ENCODE measurements around the gene CARD9. TPM values are rescaled to one million over a fixed set of nuclear protein-coding genes. Genes with fewer than 3 reads are reported as not detected.

CARD9 gene
- total RNA-seq, 3 donors from 2014 or later (not counting 1 experiment from before 2014, with no cell fraction given): 1.6 to 4.2 (median 4.0) TPM

DNA sequence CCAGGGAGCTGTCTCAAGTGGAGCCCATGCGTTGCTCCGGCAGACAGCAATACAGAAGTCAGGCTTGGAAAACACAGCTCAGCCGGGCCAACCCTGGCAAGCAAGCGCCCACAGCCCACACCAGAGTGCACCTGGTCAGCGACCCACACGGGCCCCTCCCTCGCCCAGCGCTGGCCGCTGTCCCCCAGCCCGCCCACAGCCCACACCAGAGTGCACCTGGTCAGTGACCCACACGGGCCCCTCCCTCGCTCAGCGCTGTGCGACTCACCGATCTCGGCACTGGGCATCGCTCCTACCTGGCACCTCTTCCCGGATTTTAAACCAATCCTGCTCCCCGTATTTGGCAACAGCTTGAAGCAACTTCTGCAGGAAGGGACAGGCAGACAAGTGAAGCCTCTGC, 13.7 kb upstream of the CARD9 start:
- H3K36me3 Mint-ChIP-seq: peaks cover 13% of the 10 kb centered on the region
- 98% methylated on average over 19 of the region's 19 CpGs for WGBS (ENCODE audit: insufficient coverage)

DNA sequence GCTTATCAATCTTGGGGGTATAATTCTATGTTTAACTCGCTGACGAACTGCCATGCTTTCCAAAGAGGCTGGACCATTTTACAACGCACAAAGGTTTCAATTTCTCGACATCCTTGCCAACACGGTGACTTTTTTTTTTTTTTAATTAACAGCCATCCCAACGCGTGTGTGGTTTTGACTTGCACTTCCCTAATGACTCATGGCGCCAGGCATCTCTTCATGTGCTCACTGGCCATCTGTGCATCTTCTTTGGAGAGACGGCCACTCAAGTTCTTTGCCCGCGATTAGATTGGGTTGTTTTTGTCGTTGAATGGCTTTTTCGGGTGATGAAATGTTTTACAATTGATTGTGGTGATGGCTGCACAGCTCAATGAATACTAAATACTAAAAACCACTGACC, 12.5 kb upstream of the CARD9 start:
- DNase-seq: no peak
- Histone ChIP-seq H3K27me3 (ENCODE audit: control insufficient read depth, insufficient read depth, low read length) (no peaks in the 10 kb centered on the region), H3K4me1 (ENCODE audit: control insufficient read depth, insufficient read depth, low read length) (no peaks in the 10 kb centered on the region), H3K4me3 (ENCODE audit: low read length) (no peak overlapping the region), H3K9me3 (ENCODE audit: control insufficient read depth, insufficient read depth, low read length) (no peaks in the 10 kb centered on the region), H3K36me3 (ENCODE audit: control insufficient read depth, insufficient read depth, low read length) (peaks cover 42% of the 10 kb centered on the region), H3K27ac (ENCODE audit: low read length) (no peak overlapping the region)
- TF ChIP-seq, protein P1, sequence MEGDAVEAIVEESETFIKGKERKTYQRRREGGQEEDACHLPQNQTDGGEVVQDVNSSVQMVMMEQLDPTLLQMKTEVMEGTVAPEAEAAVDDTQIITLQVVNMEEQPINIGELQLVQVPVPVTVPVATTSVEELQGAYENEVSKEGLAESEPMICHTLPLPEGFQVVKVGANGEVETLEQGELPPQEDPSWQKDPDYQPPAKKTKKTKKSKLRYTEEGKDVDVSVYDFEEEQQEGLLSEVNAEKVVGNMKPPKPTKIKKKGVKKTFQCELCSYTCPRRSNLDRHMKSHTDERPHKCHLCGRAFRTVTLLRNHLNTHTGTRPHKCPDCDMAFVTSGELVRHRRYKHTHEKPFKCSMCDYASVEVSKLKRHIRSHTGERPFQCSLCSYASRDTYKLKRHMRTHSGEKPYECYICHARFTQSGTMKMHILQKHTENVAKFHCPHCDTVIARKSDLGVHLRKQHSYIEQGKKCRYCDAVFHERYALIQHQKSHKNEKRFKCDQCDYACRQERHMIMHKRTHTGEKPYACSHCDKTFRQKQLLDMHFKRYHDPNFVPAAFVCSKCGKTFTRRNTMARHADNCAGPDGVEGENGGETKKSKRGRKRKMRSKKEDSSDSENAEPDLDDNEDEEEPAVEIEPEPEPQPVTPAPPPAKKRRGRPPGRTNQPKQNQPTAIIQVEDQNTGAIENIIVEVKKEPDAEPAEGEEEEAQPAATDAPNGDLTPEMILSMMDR (IDR thresholded peaks at IDR 0.05): no peak
- peaks cover 13 to 16% of the 10 kb centered on the region in 2 donors for H3K4me1 Mint-ChIP-seq
- no peak overlapping the region for H3K4me3 Mint-ChIP-seq
- no peak overlapping the region for H3K27ac Mint-ChIP-seq
- H3K27me3 Mint-ChIP-seq (ENCODE audit: low read depth in 2 of 2): no peaks in the 10 kb centered on the region
- 82% methylated on average over 11 of the region's 13 CpGs for WGBS (ENCODE audit: insufficient coverage)
- intact Hi-C loops (cut with micrococcal nuclease): no loop called here
- no peak for ATAC-seq
- H3K36me3 Mint-ChIP-seq: peaks cover 13% of the 10 kb centered on the region
- no peaks in the 10 kb centered on the region for H3K9me3 Mint-ChIP-seq

More for the DNA sequence above, 13.7 kb upstream of the CARD9 start:
- H3K4me1 Mint-ChIP-seq: peaks cover 13 to 16% of the 10 kb centered on the region in 2 donors
- no peak overlapping the region for H3K27ac Mint-ChIP-seq
- no peak for DNase-seq
- H3K4me3 Mint-ChIP-seq: no peak overlapping the region
- no peaks in the 10 kb centered on the region for H3K27me3 Mint-ChIP-seq (ENCODE audit: low read depth in 2 of 2)
- Histone ChIP-seq H3K36me3 (ENCODE audit: control insufficient read depth, insufficient read depth, low read length) (peaks cover 40% of the 10 kb centered on the region), H3K9me3 (ENCODE audit: control insufficient read depth, insufficient read depth, low read length) (no peaks in the 10 kb centered on the region), H3K4me1 (ENCODE audit: control insufficient read depth, insufficient read depth, low read length) (no peaks in the 10 kb centered on the region), H3K27me3 (ENCODE audit: control insufficient read depth, insufficient read depth, low read length) (no peaks in the 10 kb centered on the region), H3K27ac (ENCODE audit: low read length) (no peak overlapping the region), H3K4me3 (ENCODE audit: low read length) (no peak overlapping the region)
- H3K9me3 Mint-ChIP-seq: no peaks in the 10 kb centered on the region
- ATAC-seq: no peak
- TF ChIP-seq, protein P1 (IDR thresholded peaks at IDR 0.05): no peak
- intact Hi-C loops (cut with micrococcal nuclease): no loop called here

DNA sequence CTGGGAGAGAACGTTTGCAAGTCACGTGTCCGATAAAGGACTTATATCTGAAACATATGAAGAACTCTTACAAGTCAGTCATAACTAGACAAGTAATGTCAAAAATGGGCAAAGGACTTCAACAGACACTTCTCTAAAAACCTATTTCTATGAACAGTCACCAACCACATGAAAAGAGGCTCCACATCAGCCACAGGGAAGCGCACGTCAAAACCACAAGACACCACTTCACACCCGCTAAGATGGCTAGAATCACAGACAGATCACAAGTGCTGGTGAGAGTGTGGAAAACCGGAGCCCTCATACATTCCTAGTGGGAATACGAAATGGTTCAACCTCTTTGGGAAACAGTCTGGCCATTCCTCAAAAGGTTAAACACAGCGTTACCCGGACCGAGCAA, 11.5 kb upstream of the CARD9 start:
- Mint-ChIP-seq H3K27ac (no peak overlapping the region), H3K36me3 (peaks cover 13% of the 10 kb centered on the region), H3K27me3 (ENCODE audit: low read depth in 2 of 2) (no peaks in the 10 kb centered on the region), H3K4me3 (no peak overlapping the region), H3K9me3 (no peaks in the 10 kb centered on the region), H3K4me1 (peaks cover 13 to 16% of the 10 kb centered on the region in 2 donors)
- Histone ChIP-seq H3K9me3 (ENCODE audit: control insufficient read depth, insufficient read depth, low read length) (no peaks in the 10 kb centered on the region), H3K36me3 (ENCODE audit: control insufficient read depth, insufficient read depth, low read length) (peaks cover 42% of the 10 kb centered on the region), H3K4me1 (ENCODE audit: control insufficient read depth, insufficient read depth, low read length) (no peaks in the 10 kb centered on the region), H3K27me3 (ENCODE audit: control insufficient read depth, insufficient read depth, low read length) (no peaks in the 10 kb centered on the region), H3K4me3 (ENCODE audit: low read length) (no peak overlapping the region), H3K27ac (ENCODE audit: low read length) (no peak overlapping the region)
- TF ChIP-seq, protein P1 (IDR thresholded peaks at IDR 0.05): no peak
- intact Hi-C loops (cut with micrococcal nuclease): no loop called here
- DNase-seq: peak in 1 of 2 donors; percentile 68
- WGBS (ENCODE audit: insufficient coverage): 62% methylated on average over 9 of the region's 11 CpGs
- ATAC-seq: peak in 2 of 3 donors; percentile 26 to 82

DNA sequence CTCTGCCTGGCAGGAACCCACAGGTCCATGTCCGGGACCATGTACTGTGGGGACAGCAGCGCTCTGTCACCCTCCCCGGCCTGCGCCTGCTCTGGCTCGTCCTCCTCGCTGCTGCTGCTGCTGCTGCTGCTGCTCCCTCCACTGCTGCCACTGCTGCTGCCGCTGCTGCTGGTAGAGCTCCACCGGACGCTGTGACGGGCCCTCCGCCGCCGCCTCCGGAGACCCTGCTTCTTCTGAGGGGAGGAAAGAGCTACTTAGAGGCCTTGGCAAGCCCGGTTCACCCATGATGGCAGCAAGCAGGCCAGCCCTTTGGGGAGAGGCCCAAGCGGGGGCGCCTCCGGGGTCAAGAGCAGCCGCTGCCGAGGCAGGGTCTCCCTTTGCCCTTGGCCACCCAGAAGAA, 10.0 kb upstream of the CARD9 start:
- Histone ChIP-seq H3K27me3 (ENCODE audit: control insufficient read depth, insufficient read depth, low read length) (no peaks in the 10 kb centered on the region), H3K4me3 (ENCODE audit: low read length) (no peak overlapping the region), H3K9me3 (ENCODE audit: control insufficient read depth, insufficient read depth, low read length) (no peaks in the 10 kb centered on the region), H3K27ac (ENCODE audit: low read length) (no peak overlapping the region), H3K36me3 (ENCODE audit: control insufficient read depth, insufficient read depth, low read length) (peaks cover 44% of the 10 kb centered on the region), H3K4me1 (ENCODE audit: control insufficient read depth, insufficient read depth, low read length) (no peaks in the 10 kb centered on the region)
- intact Hi-C loops (cut with micrococcal nuclease): no loop called here
- H3K9me3 Mint-ChIP-seq: no peaks in the 10 kb centered on the region
- peaks cover 13% of the 10 kb centered on the region for H3K36me3 Mint-ChIP-seq
- H3K4me1 Mint-ChIP-seq: peaks cover 13 to 16% of the 10 kb centered on the region in 2 donors
- no peak overlapping the region for H3K27ac Mint-ChIP-seq
- WGBS (ENCODE audit: insufficient coverage): 98% methylated on average over 20 of the region's 20 CpGs
- DNase-seq (no peak), ATAC-seq (no peak)
- TF ChIP-seq, protein P1 (IDR thresholded peaks at IDR 0.05): no peak
- no peaks in the 10 kb centered on the region for H3K27me3 Mint-ChIP-seq (ENCODE audit: low read depth in 2 of 2)
- H3K4me3 Mint-ChIP-seq: no peak overlapping the region
